Ovary (tissue), 3 donors: Measurements from ENCODE around the gene CA14.

ENCODE experiments used
- POLR2A ChIP-seq: fragments of 450-650 bp; IDR thresholded peaks from one replicate; pipeline ENCODE4 v1.6.1; 2017; ENCODE audit warnings: antibody characterized with exemption, mild to moderate bottlenecking, moderate library complexity
- TF ChIP-seq, protein P1 (sequence below), 3 donors: fragments of 450-650 bp in 2 of 3; fragments of 200-600 bp in 1 of 3; IDR thresholded peaks; one replicate each; pipeline versions ENCODE4 v1.5.1 to v1.8.0; 2016 to 2022; ENCODE audit warnings: antibody characterized with exemption in 3 of 3, mild to moderate bottlenecking in 1 of 3
- donor health status: DM: no; HTN: no; CAD: no.

DNA sequence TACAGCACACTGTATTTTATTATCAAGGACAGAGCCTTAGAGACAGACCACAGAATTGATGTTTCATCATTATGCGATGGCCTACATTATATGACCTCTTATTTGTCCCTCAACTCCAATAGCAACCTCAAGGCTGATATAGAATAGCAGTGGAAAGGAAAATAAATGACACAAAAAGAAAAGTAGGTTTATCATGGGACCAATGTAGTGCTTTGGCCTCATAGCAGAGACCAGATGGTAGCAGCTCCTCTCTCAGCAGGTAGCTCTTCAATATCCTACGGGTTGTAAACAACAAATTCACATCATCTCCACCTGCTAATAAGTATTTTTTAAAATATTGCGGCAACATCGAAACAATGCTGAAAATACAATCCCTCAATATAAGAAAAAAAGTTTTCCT, 46.9 kb upstream of the CA14 start:
- TF ChIP-seq, protein P1, sequence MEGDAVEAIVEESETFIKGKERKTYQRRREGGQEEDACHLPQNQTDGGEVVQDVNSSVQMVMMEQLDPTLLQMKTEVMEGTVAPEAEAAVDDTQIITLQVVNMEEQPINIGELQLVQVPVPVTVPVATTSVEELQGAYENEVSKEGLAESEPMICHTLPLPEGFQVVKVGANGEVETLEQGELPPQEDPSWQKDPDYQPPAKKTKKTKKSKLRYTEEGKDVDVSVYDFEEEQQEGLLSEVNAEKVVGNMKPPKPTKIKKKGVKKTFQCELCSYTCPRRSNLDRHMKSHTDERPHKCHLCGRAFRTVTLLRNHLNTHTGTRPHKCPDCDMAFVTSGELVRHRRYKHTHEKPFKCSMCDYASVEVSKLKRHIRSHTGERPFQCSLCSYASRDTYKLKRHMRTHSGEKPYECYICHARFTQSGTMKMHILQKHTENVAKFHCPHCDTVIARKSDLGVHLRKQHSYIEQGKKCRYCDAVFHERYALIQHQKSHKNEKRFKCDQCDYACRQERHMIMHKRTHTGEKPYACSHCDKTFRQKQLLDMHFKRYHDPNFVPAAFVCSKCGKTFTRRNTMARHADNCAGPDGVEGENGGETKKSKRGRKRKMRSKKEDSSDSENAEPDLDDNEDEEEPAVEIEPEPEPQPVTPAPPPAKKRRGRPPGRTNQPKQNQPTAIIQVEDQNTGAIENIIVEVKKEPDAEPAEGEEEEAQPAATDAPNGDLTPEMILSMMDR (IDR thresholded peaks at IDR 0.05), result no peak
- no peak for TF ChIP-seq POLR2A
